OCI-LY1 (cell line): Measurements from ENCODE around the gene UTP25.

Source experiments
- EZH2 ChIP-seq: fragments of 200-600 bp; sonication (generic), shearing (Covaris generic); IDR thresholded peaks from 2 replicates; pipeline ENCODE4 v1.8.0; 2017; ENCODE audit warnings: borderline replicate concordance, mixed run types, mild to moderate bottlenecking, antibody characterized with exemption, low read length, moderate library complexity, mixed read lengths
- TF ChIP-seq, protein P1 (sequence below): fragments of 200-600 bp; sonication (generic), shearing (Covaris generic); IDR thresholded peaks from 2 replicates; pipeline ENCODE4 v1.5.1; 2017; ENCODE audit warnings: mild to moderate bottlenecking, antibody characterized with exemption, low read length, moderate library complexity, mixed read lengths

DNA sequence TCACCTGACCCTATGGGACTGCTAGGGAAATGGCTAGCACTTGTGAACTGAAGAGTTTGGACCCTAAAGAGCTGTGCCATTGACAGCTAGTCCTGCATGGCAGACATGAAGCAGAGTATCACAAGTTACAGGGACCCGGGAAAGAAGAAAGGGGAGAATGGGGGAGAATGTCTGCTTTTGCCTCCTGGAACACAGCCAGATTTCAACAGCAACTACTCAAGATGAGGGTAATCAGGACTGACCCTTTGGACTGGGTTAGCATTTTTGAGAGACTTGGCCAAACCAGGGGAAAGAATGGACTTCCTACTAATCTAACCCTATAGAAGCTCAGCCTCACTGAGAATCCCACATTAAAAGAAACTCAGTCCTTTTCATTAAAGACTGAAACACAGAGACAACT is 8.7 kb upstream of the UTP25 start:
- TF ChIP-seq, protein P1, sequence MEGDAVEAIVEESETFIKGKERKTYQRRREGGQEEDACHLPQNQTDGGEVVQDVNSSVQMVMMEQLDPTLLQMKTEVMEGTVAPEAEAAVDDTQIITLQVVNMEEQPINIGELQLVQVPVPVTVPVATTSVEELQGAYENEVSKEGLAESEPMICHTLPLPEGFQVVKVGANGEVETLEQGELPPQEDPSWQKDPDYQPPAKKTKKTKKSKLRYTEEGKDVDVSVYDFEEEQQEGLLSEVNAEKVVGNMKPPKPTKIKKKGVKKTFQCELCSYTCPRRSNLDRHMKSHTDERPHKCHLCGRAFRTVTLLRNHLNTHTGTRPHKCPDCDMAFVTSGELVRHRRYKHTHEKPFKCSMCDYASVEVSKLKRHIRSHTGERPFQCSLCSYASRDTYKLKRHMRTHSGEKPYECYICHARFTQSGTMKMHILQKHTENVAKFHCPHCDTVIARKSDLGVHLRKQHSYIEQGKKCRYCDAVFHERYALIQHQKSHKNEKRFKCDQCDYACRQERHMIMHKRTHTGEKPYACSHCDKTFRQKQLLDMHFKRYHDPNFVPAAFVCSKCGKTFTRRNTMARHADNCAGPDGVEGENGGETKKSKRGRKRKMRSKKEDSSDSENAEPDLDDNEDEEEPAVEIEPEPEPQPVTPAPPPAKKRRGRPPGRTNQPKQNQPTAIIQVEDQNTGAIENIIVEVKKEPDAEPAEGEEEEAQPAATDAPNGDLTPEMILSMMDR = no peak
- TF ChIP-seq EZH2 = no peak
